IPS-18a (cell line): ENCODE measurements around the gene DOK6.
"Not testable (repeated sequence)": the region's sequence is repeated elsewhere in the genome, so short reads cannot be mapped to it uniquely, and the experiment has no call there.

Source experiments
- H3K27ac ChIP-seq: one replicate; pipeline ENCODE4 v1.5.1; 2013; ENCODE audit warnings: low read length
- H3K27me3 ChIP-seq: one replicate; pipeline ENCODE4 v1.6.1; 2013; ENCODE audit warnings: mild to moderate bottlenecking, low read length; ENCODE audit not compliant: control insufficient read depth, insufficient read depth
- H3K36me3 ChIP-seq: one replicate; pipeline ENCODE4 v1.6.1; 2013; ENCODE audit warnings: low read depth, low read length; ENCODE audit not compliant: control insufficient read depth
- H3K4me1 ChIP-seq: one replicate; pipeline ENCODE4 v1.6.1; 2013; ENCODE audit warnings: low read depth, low read length; ENCODE audit not compliant: control insufficient read depth
- H3K4me3 ChIP-seq: one replicate; pipeline ENCODE4 v1.5.1; 2013; ENCODE audit warnings: low read length
- H3K9ac ChIP-seq: one replicate; pipeline ENCODE4 v1.6.1; 2013; ENCODE audit warnings: mild to moderate bottlenecking, low read length, moderate library complexity
- H3K9me3 ChIP-seq: one replicate; pipeline ENCODE4 v1.6.1; 2013; ENCODE audit warnings: low read depth, low read length; ENCODE audit not compliant: control insufficient read depth

DOK6 gene

DNA sequence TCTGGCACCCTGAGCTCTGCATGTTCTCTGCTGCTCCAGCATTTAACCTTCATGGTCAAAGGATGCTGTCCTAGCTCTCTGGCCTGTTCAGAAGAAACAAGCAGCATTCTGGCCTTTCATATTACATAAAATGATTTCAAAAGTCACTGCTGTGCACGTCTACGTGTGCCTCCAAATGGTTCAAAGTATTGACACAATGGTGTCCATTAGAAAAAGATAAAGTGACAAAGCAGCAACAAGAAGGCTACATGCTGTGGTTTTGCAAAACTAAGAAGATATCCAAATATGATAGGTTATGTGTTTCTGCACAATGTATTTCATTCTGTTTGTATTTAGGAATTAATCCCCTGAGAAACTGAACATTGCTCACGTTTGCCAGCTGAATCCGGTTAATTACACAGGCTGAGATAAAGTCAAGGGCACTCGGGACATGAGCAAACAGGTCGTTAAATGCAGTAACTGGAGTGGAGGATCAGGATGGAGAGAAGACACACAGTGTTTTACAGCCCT is 258.5 kb downstream of the DOK6 start:
- Histone ChIP-seq H3K9me3 (no peaks in the 10 kb centered on the region), H3K9ac (no peak overlapping the region), H3K27ac (no peak overlapping the region), H3K4me1 (peaks cover 4% of the 10 kb centered on the region), H3K4me3 (no peak overlapping the region), H3K27me3 (no peaks in the 10 kb centered on the region), H3K36me3 (no peaks in the 10 kb centered on the region)

GRCh38 chr18:69662090-69662489 is 261.4 kb downstream of the DOK6 start:
- not testable (repeated sequence) for H3K9me3 ChIP-seq, H3K27ac ChIP-seq, H3K4me3 ChIP-seq

DNA sequence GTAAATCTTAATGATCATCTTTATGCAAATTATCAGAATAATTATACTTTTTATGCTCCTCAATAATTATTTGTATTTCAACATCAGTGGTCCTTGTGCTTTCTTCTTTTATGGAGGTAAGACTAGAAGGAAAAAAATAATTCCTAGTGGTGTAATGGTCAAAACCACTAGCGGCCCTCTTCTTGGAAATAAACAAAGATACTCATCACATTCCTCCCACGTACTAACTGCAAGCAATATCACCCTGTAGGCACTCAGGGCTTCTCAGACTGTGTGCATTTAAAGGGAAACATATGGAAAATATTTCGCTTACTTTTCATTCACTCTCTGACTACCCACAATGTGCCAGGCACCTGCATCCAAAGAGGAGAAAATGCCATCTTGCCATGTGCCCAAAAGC is 263.7 kb downstream of the DOK6 start:
- no peaks in the 10 kb centered on the region for H3K27me3 ChIP-seq
- H3K4me1 ChIP-seq = peaks cover 9% of the 10 kb centered on the region
- H3K27ac ChIP-seq = no peak overlapping the region
- no peak overlapping the region for H3K4me3 ChIP-seq
- no peaks in the 10 kb centered on the region for H3K9me3 ChIP-seq
- H3K9ac ChIP-seq = no peak overlapping the region
- H3K36me3 ChIP-seq = no peaks in the 10 kb centered on the region

More at GRCh38 chr18:69662090-69662489, 261.4 kb downstream of the DOK6 start:
- H3K36me3 ChIP-seq, H3K4me1 ChIP-seq, H3K9ac ChIP-seq, H3K27me3 ChIP-seq: not testable (repeated sequence)

- Histone ChIP-seq H3K4me3 (no peak overlapping the region), H3K27ac (no peak overlapping the region), H3K9me3 (no peaks in the 10 kb centered on the region), H3K36me3 (no peaks in the 10 kb centered on the region), H3K9ac (no peak overlapping the region), H3K27me3 (no peaks in the 10 kb centered on the region), H3K4me1 (no peaks in the 10 kb centered on the region)
Measured at GRCh38 chr18:69674292-69674877, 273.7 kb downstream of the DOK6 start.

DNA sequence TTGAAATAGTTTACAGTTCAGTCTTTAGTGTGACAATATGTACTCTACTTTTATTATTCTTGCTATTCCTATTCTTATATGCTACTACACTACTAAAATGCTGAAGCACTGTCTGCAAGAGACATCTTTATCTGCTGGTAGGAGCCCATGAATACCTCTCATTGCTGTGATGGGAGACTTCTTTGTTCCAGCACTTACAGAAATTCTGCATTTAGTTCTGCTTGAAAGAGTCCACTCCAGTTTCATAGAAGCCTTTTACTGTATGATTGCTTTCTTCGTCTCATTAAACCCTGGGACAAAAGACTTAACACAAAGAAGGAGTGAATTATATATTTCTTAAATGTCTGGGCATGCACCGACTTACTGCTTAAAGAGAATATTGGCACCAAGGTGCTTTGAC is 274.3 kb downstream of the DOK6 start:
- H3K9ac ChIP-seq = no peak overlapping the region
- no peak overlapping the region for H3K4me3 ChIP-seq
- H3K27ac ChIP-seq = no peak overlapping the region
- H3K36me3 ChIP-seq = no peaks in the 10 kb centered on the region
- H3K27me3 ChIP-seq = no peaks in the 10 kb centered on the region
- peaks cover under 1% of the 10 kb centered on the region for H3K4me1 ChIP-seq
- H3K9me3 ChIP-seq = no peaks in the 10 kb centered on the region

DNA sequence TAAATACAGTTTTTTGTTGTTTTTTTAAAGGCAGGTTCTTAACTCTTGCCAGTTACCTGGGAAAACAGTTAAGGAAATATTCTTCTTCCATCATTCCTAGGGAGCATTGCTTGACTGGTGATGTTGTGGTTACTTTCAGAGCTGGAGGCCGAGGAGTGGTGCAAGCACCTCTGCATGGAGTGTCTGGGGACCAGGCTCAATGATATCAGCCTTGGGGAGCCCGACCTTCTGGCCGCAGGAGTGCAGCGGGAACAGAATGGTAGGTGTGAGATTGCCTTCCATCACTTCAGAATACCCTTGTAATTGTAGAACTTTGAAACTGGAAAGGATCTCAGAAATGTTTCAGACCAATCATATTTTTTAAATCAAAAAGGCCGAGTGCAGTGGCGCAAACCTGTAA is 276.9 kb downstream of the DOK6 start:
- Histone ChIP-seq H3K9me3 (no peaks in the 10 kb centered on the region), H3K27ac (no peak overlapping the region), H3K4me3 (no peak overlapping the region), H3K4me1 (peaks cover 8% of the 10 kb centered on the region), H3K36me3 (no peaks in the 10 kb centered on the region), H3K9ac (no peak overlapping the region), H3K27me3 (no peaks in the 10 kb centered on the region)

GRCh38 chr18:69680123-69680522 is 279.4 kb downstream of the DOK6 start:
- H3K4me3 ChIP-seq = no peak overlapping the region
- peaks cover 8% of the 10 kb centered on the region for H3K4me1 ChIP-seq
- H3K27me3 ChIP-seq = no peaks in the 10 kb centered on the region
- no peaks in the 10 kb centered on the region for H3K36me3 ChIP-seq
- no peaks in the 10 kb centered on the region for H3K9me3 ChIP-seq
- H3K27ac ChIP-seq = no peak overlapping the region
- no peak overlapping the region for H3K9ac ChIP-seq

- H3K27ac ChIP-seq = no peak overlapping the region
- no peaks in the 10 kb centered on the region for H3K36me3 ChIP-seq
- no peak overlapping the region for H3K9ac ChIP-seq
- H3K27me3 ChIP-seq = no peaks in the 10 kb centered on the region
- H3K4me1 ChIP-seq = peaks cover 8% of the 10 kb centered on the region
- H3K4me3 ChIP-seq = no peak overlapping the region
- H3K9me3 ChIP-seq = no peaks in the 10 kb centered on the region
Measured at GRCh38 chr18:69683176-69683575, 282.5 kb downstream of the DOK6 start.

GRCh38 chr18:69684789-69685188 is 284.1 kb downstream of the DOK6 start:
- H3K27me3 ChIP-seq = no peaks in the 10 kb centered on the region
- H3K9ac ChIP-seq = no peak overlapping the region
- no peaks in the 10 kb centered on the region for H3K9me3 ChIP-seq
- no peak overlapping the region for H3K4me3 ChIP-seq
- peaks cover 8% of the 10 kb centered on the region for H3K4me1 ChIP-seq
- H3K36me3 ChIP-seq = no peaks in the 10 kb centered on the region
- no peak overlapping the region for H3K27ac ChIP-seq

DNA sequence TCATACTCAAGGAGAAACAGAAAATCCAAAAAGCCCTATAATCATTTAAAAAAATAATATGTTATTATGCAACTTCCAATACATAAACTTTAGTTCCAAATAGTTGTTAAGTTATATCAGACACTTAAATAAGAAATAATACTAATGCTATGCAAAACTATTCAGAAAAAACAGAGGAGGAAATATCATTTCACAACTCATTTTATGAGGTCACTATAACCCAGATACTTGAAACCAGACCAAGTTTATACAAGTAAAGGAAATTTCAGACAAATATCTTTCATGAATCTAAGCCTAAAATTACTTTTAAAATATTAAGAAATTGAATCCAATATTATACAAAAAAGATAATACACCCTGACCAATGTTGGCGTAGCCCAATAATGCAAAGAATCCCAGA is 286.2 kb downstream of the DOK6 start:
- no peak overlapping the region for H3K27ac ChIP-seq

DNA sequence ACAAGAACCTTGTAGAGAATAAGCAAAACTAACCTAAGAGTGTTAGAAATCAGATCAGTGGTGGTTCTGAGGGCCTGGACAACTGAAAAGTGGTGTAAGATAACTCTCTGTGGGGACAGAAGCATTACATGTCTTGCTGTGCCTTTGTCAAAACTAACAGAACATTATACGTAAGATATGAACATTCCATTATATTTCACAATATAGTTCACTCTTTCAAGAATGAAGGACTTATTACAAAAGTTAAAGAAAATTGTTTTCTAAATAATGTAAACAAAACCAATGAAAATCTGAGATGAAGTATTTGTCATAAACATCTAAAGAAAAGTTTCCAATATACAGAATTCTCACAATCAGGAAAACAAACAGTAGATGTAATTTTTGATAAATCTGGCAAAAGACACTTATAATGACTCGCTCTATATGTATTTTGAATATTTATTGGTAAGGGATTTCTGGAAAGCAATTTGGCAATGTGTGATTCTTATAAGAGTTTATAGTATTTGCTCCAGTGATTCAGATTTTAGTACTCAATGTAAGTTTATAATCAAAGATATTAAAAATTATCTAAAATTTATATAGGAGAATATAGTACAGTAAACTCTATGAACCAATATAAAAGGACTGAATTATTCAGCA is 288.6 kb downstream of the DOK6 start:
- H3K4me3 ChIP-seq = no peak overlapping the region
- H3K27ac ChIP-seq = no peak overlapping the region
- H3K36me3 ChIP-seq = no peaks in the 10 kb centered on the region
- no peak overlapping the region for H3K9ac ChIP-seq
- H3K27me3 ChIP-seq = no peaks in the 10 kb centered on the region
- H3K9me3 ChIP-seq = no peaks in the 10 kb centered on the region
- no peaks in the 10 kb centered on the region for H3K4me1 ChIP-seq

More for the DNA sequence above, 286.2 kb downstream of the DOK6 start:
- no peaks in the 10 kb centered on the region for H3K27me3 ChIP-seq
- no peaks in the 10 kb centered on the region for H3K9me3 ChIP-seq
- no peak overlapping the region for H3K4me3 ChIP-seq
- no peaks in the 10 kb centered on the region for H3K36me3 ChIP-seq
- H3K4me1 ChIP-seq = peaks cover 3% of the 10 kb centered on the region
- no peak overlapping the region for H3K9ac ChIP-seq
